Measurements from ENCODE around the gene PPP6R1. TPM values are rescaled to one million over a fixed set of nuclear protein-coding genes. Genes with fewer than 3 reads are reported as not detected.

Gene PPP6R1
- polyA plus RNA-seq, 1 of the 3 experiments (the other 2 are of a cell fraction): 47.8 TPM

DNA sequence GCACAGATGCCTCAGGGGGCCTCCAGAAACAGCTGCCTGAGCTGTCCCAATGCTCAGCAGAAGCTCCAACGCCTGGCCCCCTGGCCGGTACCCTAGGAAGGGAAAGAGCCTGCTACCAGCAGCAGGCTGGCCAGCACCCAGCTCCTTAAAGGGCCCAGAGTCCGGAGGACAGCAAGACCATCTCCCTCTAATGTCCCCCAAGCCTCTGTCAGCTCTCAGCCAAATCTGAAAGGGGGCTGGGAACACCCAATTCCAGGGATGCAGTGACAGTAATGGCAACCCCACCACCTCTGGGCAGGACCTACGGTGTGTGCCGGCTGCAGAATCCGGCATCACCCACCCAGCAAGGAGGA lies 4.2 kb downstream of the PPP6R1 start (continued):
- no peak for TF ChIP-seq EP300 (IDR thresholded peaks at IDR 0.05; ENCODE audit: borderline replicate concordance in 1 of 2, low read depth in 1 of 2, low read length in 1 of 2)

DNA sequence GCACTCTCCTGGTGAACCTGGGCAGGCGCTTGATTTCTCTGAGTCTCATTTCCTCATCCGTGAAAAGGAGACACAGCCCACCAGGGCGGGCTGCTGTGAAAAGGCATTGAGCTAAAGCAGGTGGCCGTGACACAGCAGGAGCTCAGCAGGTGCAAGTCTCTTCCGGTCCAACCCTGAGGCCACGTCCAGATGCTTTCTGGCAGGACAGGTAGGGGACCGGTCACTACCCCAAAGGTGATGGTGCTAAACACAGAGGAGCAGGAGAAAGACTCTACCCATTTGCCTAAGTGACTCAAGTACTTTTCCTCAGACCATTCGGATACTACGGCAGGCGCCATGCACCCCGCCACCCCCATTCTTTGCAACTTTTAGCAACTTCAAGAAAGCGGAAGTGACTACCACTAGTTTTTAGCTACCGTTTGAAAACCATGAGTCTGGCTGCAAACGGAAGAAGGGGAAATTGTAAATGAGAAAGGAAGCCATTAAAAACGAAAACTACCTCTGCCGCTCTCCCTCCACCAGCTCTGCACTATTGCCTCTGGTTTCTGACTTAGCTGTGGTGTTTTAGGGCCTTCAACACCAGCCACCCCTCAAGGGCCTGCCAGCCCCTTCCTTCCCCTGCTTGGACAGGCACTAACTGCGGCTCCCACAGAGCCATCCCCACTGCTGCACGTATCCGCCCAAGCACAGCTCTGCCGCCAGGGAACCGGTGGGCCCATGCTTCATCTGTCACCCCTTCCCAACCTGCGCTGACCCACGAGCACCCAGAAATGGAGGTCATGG lies 4.8 kb downstream of the PPP6R1 start:
- Histone ChIP-seq H2AFZ (ENCODE audit: low read depth) (no peak overlapping the region), H3K4me1 (ENCODE audit: control insufficient read depth in 1 of 2, insufficient read depth in 2 of 2, low read depth in 1 of 2, low read length in 1 of 2) (peaks cover 10 to 23% of the 10 kb centered on the region in 2 experiments; a peak in 1 of 4 replicates), H3F3A (replicated peaks; ENCODE audit: insufficient read depth) (no peaks in the 10 kb centered on the region), H3K4me3 (ENCODE audit: low read depth in 2 of 2, low read length in 1 of 2) (no peak overlapping the region), H3K9me2 (no peaks in the 10 kb centered on the region), H3K9ac (no peak overlapping the region), H4K20me1 (ENCODE audit: insufficient read depth) (peaks cover 92% of the 10 kb centered on the region), H3K79me2 (ENCODE audit: insufficient read depth) (peaks cover 96% of the 10 kb centered on the region), H3K27me3 (ENCODE audit: insufficient read depth) (no peaks in the 10 kb centered on the region), H3K4me2 (no peak overlapping the region), H3K27ac (ENCODE audit: low read depth in 2 of 2, low read length in 1 of 2) (no peak overlapping the region), H3K9me3 (no peaks in the 10 kb centered on the region), H3K36me3 (replicated peaks in 1 of 2; ENCODE audit: control insufficient read depth in 1 of 2, insufficient read depth in 2 of 2, low read length in 1 of 2) (peaks cover 0 to 4% of the 10 kb centered on the region in 2 experiments)
- no peak for DNase-seq
- POLR2A ChIA-PET: interaction anchor here (1.0 kb wide), 2 partner anchors 47 to 371 kb away, joined by 3 read pairs; partner anchors contain the start of gene ZNF784
- WGBS (ENCODE audit: low lambda C conversion rate): 94% methylated on average over 20 of the region's 23 CpGs
- CTCF ChIA-PET: interaction anchor here (1.1 to 2.3 kb wide), 4 partner anchors 10 to 113 kb away, joined by 3 to 6 read pairs (median 6); partner anchors contain the start of gene TMEM86B
- TF ChIP-seq SIN3A (IDR thresholded peaks at IDR 0.05; ENCODE audit: borderline replicate concordance, low read depth, low read length) (no peak), NFIC (IDR thresholded peaks at IDR 0.05; ENCODE audit: borderline replicate concordance) (no peak), SMC3 (IDR thresholded peaks at IDR 0.05; ENCODE audit: low read depth, low read length) (no peak), YY1 (IDR thresholded peaks at IDR 0.05; ENCODE audit: low read depth) (no peak), MXI1 (IDR thresholded peaks at IDR 0.05; ENCODE audit: low read depth, low read length) (no peak)
- TF ChIP-seq, protein P1, sequence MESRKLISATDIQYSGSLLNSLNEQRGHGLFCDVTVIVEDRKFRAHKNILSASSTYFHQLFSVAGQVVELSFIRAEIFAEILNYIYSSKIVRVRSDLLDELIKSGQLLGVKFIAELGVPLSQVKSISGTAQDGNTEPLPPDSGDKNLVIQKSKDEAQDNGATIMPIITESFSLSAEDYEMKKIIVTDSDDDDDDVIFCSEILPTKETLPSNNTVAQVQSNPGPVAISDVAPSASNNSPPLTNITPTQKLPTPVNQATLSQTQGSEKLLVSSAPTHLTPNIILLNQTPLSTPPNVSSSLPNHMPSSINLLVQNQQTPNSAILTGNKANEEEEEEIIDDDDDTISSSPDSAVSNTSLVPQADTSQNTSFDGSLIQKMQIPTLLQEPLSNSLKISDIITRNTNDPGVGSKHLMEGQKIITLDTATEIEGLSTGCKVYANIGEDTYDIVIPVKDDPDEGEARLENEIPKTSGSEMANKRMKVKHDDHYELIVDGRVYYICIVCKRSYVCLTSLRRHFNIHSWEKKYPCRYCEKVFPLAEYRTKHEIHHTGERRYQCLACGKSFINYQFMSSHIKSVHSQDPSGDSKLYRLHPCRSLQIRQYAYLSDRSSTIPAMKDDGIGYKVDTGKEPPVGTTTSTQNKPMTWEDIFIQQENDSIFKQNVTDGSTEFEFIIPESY (IDR thresholded peaks at IDR 0.05; ENCODE audit: borderline replicate concordance, low read depth): no peak
- TF ChIP-seq, protein P2, sequence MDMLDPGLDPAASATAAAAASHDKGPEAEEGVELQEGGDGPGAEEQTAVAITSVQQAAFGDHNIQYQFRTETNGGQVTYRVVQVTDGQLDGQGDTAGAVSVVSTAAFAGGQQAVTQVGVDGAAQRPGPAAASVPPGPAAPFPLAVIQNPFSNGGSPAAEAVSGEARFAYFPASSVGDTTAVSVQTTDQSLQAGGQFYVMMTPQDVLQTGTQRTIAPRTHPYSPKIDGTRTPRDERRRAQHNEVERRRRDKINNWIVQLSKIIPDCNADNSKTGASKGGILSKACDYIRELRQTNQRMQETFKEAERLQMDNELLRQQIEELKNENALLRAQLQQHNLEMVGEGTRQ (IDR thresholded peaks at IDR 0.05; ENCODE audit: borderline replicate concordance, low read depth, low read length): no peak

Data from SK-N-SH (cell line).